ENCODE results near the gene PAGR1. TPM values are rescaled to one million over a fixed set of nuclear protein-coding genes. Genes with fewer than 3 reads are reported as not detected.
A peak's percentile ranks its signal among the peaks of the same experiment; 100 is the strongest.

Gene PAGR1
- total and polyA plus RNA-seq, 2 of the 13 experiments (the other 11 are each of a cell fraction or from before 2014, with no cell fraction given): 9.8 to 66.4 TPM

DNA sequence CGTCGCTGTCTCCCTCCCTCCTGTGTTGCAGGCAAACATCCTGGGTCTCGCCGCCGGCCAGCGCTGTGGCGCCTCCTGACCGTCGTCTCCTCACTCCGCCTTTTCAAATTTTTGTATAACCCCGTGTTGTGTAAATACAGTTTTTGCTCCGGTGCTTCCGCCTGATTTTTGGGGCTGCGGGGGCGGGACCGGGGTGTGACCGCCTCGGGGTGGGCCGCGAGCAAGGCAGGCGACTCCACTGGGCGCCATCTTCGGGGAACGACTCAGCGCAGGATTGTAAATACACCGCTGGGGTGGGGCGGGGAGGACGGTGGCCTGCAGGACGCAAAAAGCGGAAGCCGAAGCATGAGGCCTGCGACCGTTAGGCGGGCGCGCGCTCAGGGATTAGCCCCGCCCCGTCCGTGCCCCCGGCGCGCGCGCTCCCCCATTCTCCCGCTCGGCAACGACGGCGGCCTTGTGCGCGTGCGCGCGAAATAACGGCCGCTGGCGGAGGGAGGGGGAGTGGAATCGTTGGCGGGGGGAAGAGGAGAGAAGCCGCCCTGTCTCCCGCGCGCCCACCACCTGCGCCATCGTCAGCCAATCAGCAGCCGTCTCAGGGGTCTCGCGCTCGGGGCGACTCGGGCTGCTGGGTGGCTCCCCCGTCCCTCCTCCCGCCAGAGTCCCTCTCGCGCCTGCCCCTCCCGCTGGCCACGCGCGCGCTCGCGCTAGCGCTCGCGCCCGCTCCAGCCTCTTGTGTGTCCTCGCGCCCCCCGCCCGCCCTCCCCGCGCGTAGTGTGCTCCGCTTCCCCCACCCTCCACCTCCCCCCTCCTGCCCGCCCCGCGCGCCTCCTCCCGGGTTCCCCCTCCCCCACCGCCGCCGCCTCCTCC, 10.5 kb upstream of the PAGR1 start (continued):
- TF ChIP-seq, protein P1, sequence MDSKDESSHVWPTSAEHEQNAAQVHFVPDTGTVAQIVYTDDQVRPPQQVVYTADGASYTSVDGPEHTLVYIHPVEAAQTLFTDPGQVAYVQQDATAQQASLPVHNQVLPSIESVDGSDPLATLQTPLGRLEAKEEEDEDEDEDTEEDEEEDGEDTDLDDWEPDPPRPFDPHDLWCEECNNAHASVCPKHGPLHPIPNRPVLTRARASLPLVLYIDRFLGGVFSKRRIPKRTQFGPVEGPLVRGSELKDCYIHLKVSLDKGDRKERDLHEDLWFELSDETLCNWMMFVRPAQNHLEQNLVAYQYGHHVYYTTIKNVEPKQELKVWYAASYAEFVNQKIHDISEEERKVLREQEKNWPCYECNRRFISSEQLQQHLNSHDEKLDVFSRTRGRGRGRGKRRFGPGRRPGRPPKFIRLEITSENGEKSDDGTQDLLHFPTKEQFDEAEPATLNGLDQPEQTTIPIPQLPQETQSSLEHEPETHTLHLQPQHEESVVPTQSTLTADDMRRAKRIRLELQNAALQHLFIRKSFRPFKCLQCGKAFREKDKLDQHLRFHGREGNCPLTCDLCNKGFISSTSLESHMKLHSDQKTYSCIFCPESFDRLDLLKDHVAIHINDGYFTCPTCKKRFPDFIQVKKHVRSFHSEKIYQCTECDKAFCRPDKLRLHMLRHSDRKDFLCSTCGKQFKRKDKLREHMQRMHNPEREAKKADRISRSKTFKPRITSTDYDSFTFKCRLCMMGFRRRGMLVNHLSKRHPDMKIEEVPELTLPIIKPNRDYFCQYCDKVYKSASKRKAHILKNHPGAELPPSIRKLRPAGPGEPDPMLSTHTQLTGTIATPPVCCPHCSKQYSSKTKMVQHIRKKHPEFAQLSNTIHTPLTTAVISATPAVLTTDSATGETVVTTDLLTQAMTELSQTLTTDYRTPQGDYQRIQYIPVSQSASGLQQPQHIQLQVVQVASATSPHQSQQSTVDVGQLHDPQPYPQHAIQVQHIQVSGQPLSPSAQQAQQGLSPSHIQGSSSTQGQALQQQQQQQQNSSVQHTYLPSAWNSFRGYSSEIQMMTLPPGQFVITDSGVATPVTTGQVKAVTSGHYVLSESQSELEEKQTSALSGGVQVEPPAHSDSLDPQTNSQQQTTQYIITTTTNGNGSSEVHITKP (CRISPR knock-in tag; IDR thresholded peaks at IDR 0.05; ENCODE audit: low read depth): peak; percentile 94
- TF ChIP-seq PHF21A (CRISPR knock-in tag; IDR thresholded peaks at IDR 0.05) (peak; percentile 93), GATA4 (IDR thresholded peaks at IDR 0.05; ENCODE audit: borderline replicate concordance, low read depth) (peak; percentile 10; the same call in 1 of the 2 replicates), ZNF703 (CRISPR knock-in tag; IDR thresholded peaks at IDR 0.05; ENCODE audit: borderline replicate concordance) (peak; percentile 76; the same call in 1 of the 2 replicates), NCOR1 (IDR thresholded peaks at IDR 0.05; ENCODE audit: borderline replicate concordance, low read length) (no peak; the same call in 1 of the 2 replicates), TBX2 (CRISPR knock-in tag; IDR thresholded peaks at IDR 0.05; ENCODE audit: borderline replicate concordance) (peak; percentile 86; the same call in 1 of the 2 replicates), ZNF205 (CRISPR knock-in tag; IDR thresholded peaks at IDR 0.05) (peak; percentile 92; the same call in 1 of the 2 replicates), PITX1 (CRISPR knock-in tag; IDR thresholded peaks at IDR 0.05) (peak; percentile 96), ZNF264 (CRISPR knock-in tag; IDR thresholded peaks at IDR 0.05) (no peak), ZNF746 (CRISPR knock-in tag; IDR thresholded peaks at IDR 0.05) (peak; percentile 100), ZNF274 (CRISPR knock-in tag; IDR thresholded peaks at IDR 0.05) (peak; percentile 56; the same call in 1 of the 2 replicates), BORCS8-MEF2B (CRISPR knock-in tag; IDR thresholded peaks at IDR 0.05) (peak; percentile 96)
- TF ChIP-seq, protein P2, sequence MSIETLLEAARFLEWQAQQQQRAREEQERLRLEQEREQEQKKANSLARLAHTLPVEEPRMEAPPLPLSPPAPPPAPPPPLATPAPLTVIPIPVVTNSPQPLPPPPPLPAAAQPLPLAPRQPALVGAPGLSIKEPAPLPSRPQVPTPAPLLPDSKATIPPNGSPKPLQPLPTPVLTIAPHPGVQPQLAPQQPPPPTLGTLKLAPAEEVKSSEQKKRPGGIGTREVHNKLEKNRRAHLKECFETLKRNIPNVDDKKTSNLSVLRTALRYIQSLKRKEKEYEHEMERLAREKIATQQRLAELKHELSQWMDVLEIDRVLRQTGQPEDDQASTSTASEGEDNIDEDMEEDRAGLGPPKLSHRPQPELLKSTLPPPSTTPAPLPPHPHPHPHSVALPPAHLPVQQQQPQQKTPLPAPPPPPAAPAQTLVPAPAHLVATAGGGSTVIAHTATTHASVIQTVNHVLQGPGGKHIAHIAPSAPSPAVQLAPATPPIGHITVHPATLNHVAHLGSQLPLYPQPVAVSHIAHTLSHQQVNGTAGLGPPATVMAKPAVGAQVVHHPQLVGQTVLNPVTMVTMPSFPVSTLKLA (IDR thresholded peaks at IDR 0.05): peak; percentile 56
- TF ChIP-seq, protein P3, sequence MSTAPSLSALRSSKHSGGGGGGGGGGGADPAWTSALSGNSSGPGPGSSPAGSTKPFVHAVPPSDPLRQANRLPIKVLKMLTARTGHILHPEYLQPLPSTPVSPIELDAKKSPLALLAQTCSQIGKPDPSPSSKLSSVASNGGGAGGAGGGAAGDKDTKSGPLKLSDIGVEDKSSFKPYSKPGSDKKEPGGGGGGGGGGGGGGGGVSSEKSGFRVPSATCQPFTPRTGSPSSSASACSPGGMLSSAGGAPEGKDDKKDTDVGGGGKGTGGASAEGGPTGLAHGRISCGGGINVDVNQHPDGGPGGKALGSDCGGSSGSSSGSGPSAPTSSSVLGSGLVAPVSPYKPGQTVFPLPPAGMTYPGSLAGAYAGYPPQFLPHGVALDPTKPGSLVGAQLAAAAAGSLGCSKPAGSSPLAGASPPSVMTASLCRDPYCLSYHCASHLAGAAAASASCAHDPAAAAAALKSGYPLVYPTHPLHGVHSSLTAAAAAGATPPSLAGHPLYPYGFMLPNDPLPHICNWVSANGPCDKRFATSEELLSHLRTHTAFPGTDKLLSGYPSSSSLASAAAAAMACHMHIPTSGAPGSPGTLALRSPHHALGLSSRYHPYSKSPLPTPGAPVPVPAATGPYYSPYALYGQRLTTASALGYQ (CRISPR knock-in tag; IDR thresholded peaks at IDR 0.05): peak; percentile 88
- TF ChIP-seq, protein P4, sequence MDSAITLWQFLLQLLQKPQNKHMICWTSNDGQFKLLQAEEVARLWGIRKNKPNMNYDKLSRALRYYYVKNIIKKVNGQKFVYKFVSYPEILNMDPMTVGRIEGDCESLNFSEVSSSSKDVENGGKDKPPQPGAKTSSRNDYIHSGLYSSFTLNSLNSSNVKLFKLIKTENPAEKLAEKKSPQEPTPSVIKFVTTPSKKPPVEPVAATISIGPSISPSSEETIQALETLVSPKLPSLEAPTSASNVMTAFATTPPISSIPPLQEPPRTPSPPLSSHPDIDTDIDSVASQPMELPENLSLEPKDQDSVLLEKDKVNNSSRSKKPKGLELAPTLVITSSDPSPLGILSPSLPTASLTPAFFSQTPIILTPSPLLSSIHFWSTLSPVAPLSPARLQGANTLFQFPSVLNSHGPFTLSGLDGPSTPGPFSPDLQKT (CRISPR knock-in tag; IDR thresholded peaks at IDR 0.05; ENCODE audit: borderline replicate concordance): 0 out of 2 replicates have a peak, but pooled peaks have one; percentile 61
- TF ChIP-seq, protein P5, sequence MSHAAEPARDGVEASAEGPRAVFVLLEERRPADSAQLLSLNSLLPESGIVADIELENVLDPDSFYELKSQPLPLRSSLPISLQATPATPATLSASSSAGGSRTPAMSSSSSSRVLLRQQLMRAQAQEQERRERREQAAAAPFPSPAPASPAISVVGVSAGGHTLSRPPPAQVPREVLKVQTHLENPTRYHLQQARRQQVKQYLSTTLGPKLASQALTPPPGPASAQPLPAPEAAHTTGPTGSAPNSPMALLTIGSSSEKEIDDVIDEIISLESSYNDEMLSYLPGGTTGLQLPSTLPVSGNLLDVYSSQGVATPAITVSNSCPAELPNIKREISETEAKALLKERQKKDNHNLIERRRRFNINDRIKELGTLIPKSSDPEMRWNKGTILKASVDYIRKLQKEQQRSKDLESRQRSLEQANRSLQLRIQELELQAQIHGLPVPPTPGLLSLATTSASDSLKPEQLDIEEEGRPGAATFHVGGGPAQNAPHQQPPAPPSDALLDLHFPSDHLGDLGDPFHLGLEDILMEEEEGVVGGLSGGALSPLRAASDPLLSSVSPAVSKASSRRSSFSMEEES (CRISPR knock-in tag; IDR thresholded peaks at IDR 0.05): peak; percentile 91

Data from HepG2 (cell line).